ENCODE data around the gene SLC6A20.

SLC6A20 gene

GRCh38 chr3:45786801-45787495, 9.4 kb downstream of the SLC6A20 start:
- no peak for TF ChIP-seq SIN3A (IDR thresholded peaks at IDR 0.05; ENCODE audit: borderline replicate concordance, insufficient read depth, low read length)
- TF ChIP-seq FOXP2 (optimal IDR thresholded peaks at IDR 0.05; ENCODE audit: borderline replicate concordance, extremely low read depth, extremely low read length, insufficient read depth), result no peak
- no peak for TF ChIP-seq POLR2AphosphoS5 (IDR thresholded peaks at IDR 0.05; ENCODE audit: low read depth, low read length)
- no peak for TF ChIP-seq REST (IDR thresholded peaks at IDR 0.05; ENCODE audit: insufficient read depth in 1 of 2, low read depth in 2 of 2, low read length in 2 of 2)
- no peak for TF ChIP-seq TAF1 (IDR thresholded peaks at IDR 0.05; ENCODE audit: borderline replicate concordance, insufficient read depth, low read length)

GRCh38 chr3:45785605-45786150, 10.7 kb downstream of the SLC6A20 start:
- TF ChIP-seq POLR2AphosphoS5 (IDR thresholded peaks at IDR 0.05; ENCODE audit: low read depth, low read length) (no peak), REST (IDR thresholded peaks at IDR 0.05; ENCODE audit: insufficient read depth in 1 of 2, low read depth in 2 of 2, low read length in 2 of 2) (no peak), FOXP2 (optimal IDR thresholded peaks at IDR 0.05; ENCODE audit: borderline replicate concordance, extremely low read depth, extremely low read length, insufficient read depth) (no peak), TAF1 (IDR thresholded peaks at IDR 0.05; ENCODE audit: borderline replicate concordance, insufficient read depth, low read length) (no peak), SIN3A (IDR thresholded peaks at IDR 0.05; ENCODE audit: borderline replicate concordance, insufficient read depth, low read length) (no peak)

- TF ChIP-seq SIN3A (IDR thresholded peaks at IDR 0.05; ENCODE audit: borderline replicate concordance, insufficient read depth, low read length) (no peak), REST (IDR thresholded peaks at IDR 0.05; ENCODE audit: insufficient read depth in 1 of 2, low read depth in 2 of 2, low read length in 2 of 2) (no peak), FOXP2 (optimal IDR thresholded peaks at IDR 0.05; ENCODE audit: borderline replicate concordance, extremely low read depth, extremely low read length, insufficient read depth) (no peak), TAF1 (IDR thresholded peaks at IDR 0.05; ENCODE audit: borderline replicate concordance, insufficient read depth, low read length) (no peak), POLR2AphosphoS5 (IDR thresholded peaks at IDR 0.05; ENCODE audit: low read depth, low read length) (no peak)
Observed at GRCh38 chr3:45783667-45784066, 12.7 kb downstream of the SLC6A20 start.

GRCh38 chr3:45782381-45782780, 14.0 kb downstream of the SLC6A20 start:
- TF ChIP-seq POLR2AphosphoS5 (IDR thresholded peaks at IDR 0.05; ENCODE audit: low read depth, low read length), result no peak
- TF ChIP-seq TAF1 (IDR thresholded peaks at IDR 0.05; ENCODE audit: borderline replicate concordance, insufficient read depth, low read length), result no peak
- TF ChIP-seq SIN3A (IDR thresholded peaks at IDR 0.05; ENCODE audit: borderline replicate concordance, insufficient read depth, low read length), result no peak
- TF ChIP-seq REST (IDR thresholded peaks at IDR 0.05; ENCODE audit: insufficient read depth in 1 of 2, low read depth in 2 of 2, low read length in 2 of 2), result no peak
- no peak for TF ChIP-seq FOXP2 (optimal IDR thresholded peaks at IDR 0.05; ENCODE audit: borderline replicate concordance, extremely low read depth, extremely low read length, insufficient read depth)
